ENCODE measurements around the gene HMGN2.

DNA sequence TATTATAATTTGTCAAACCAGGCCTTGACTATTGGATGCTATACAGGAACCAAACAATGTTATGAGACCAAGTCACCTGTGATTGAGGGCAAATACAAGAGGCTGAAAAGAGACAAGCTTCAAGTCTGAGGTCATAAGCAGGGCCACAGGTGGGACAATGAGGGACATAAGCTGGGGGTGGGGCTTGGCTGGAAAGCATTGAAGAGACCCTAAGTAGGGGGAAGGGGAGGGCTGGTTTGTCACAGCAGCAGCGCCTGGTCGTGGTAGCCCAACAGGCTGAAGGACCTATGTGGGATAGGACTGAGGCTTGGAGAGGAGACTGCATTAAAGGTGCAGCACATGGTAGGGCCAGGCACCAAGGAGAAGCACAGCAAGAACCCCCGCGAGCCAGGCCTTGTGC lies 17.9 kb downstream of the HMGN2 start:
- TF ChIP-seq POLR2A (IDR thresholded peaks at IDR 0.05), result no peak
- TF ChIP-seq, protein P1, sequence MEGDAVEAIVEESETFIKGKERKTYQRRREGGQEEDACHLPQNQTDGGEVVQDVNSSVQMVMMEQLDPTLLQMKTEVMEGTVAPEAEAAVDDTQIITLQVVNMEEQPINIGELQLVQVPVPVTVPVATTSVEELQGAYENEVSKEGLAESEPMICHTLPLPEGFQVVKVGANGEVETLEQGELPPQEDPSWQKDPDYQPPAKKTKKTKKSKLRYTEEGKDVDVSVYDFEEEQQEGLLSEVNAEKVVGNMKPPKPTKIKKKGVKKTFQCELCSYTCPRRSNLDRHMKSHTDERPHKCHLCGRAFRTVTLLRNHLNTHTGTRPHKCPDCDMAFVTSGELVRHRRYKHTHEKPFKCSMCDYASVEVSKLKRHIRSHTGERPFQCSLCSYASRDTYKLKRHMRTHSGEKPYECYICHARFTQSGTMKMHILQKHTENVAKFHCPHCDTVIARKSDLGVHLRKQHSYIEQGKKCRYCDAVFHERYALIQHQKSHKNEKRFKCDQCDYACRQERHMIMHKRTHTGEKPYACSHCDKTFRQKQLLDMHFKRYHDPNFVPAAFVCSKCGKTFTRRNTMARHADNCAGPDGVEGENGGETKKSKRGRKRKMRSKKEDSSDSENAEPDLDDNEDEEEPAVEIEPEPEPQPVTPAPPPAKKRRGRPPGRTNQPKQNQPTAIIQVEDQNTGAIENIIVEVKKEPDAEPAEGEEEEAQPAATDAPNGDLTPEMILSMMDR (IDR thresholded peaks at IDR 0.05), result no peak

All from prostate gland (tissue), 2 donors.